Left kidney (tissue), 2 donors: ENCODE data around the gene STK32C. TPM values are rescaled to one million over a fixed set of nuclear protein-coding genes. Genes with fewer than 3 reads are reported as not detected.

Source experiments
- DNase-seq: peaks from one replicate; pipeline ENCODE4 v3.0.0-alpha.2; 2013
- polyA plus RNA-seq: library from polyadenylated mRNA; unstranded; fragments of 120-200 nt; gene quantifications from one replicate; pipeline ENCODE4 v1.2.1, GENCODE V29; 2013; ENCODE audit not compliant: insufficient read length

The STK32C gene
- polyA plus RNA-seq, 1 donor: 11.5 TPM

- no peak for DNase-seq
Measured at GRCh38 chr10:132212816-132213215, 94.9 kb downstream of the STK32C start.

DNA sequence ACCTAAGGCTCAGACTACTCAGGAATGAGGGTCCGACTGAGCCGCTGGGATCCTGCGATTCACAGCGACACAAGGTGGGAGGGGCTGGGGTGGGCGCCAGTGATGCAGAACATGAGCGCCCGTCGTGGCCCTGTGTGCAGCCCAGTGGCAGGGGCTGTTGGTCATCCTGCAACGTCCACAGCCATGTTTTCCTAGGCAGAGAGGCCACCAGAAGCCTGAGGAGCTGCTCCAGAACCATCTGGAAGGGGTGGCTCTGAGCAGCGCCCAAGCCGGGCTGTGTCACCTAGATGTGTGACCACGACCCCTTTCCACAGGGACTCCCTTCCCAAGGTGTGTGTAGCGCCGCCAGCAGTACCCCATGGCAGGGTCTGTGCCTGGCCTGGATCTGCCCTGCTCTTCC, 96.5 kb downstream of the STK32C start:
- no peak for DNase-seq

DNA sequence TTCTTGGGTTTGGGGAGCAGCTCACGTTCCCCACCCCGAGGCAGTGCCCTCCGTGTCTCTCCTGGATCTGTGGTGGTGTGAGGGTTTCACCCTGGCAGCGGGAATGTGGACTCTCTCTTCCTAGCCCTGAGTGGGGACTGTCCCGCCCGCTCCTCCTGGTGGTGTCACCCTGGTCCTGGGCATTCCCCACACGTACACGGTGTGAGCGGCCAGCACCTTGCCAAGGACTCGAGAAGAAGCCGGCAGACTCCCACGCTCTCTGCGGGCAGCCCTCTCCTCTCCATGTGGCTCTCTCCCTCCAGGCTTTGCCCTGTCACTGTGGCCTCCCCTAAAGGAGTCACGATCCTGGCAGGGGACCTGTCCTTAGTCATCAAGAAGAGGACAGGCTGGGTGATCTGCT, 97.0 kb downstream of the STK32C start:
- no peak for DNase-seq

DNA sequence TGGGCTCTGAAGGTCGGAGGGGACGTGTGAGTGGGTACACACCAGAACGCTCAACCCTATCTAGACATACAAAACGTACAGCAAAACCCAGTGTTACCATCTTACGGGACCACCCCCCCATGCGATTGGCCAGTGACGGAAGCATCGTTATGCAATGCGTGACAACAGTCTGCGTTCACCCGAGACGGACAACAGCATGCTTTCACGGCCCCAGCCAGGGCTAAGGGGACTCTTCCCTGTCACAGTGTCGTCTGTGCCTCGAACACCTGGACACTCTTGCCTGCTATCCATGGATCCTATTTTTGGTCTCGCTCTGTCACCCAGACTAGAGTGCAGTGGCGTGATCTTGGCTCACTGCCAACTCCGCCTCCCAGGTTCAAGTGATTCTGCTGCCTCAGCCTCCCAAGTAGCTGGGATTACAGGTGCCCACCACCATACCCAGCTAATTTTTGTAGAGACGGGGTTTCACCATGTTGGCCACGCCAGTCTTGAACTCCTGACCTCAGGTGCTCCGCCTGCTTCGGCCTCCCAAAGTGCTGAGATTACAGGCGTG, 97.7 kb downstream of the STK32C start:
- DNase-seq: no peak

- no peak for DNase-seq
Measured at GRCh38 chr10:132209130-132209529, 98.6 kb downstream of the STK32C start.

DNA sequence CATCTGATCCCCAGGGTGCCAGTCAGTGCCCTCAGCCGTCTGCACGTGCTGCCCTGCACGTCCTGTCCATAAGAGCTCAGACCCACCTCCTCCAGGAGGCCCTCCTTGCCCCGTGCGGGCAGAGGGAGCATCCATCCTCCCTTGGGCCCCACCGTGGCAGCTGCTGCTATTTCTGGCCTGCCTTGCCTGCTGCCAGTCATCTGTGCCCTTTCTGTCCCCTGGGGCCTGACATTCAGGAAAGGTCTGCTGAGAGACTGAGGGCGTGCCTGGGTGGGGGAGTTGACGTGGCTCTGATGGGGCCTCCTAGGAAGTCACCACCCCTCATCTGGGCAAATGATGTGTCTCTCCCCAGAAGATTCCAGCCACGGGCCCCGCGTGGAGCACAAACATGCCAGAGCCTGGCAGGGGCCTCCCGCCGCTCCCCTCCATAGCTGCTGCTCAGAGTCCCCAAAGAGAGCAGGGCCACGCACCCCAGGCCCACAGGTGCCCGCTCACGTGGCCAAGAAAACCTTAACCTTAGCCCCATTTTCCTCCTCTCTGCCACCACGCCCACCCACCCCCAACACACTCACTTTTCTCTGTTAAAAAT, 99.2 kb downstream of the STK32C start:
- no peak for DNase-seq

DNA sequence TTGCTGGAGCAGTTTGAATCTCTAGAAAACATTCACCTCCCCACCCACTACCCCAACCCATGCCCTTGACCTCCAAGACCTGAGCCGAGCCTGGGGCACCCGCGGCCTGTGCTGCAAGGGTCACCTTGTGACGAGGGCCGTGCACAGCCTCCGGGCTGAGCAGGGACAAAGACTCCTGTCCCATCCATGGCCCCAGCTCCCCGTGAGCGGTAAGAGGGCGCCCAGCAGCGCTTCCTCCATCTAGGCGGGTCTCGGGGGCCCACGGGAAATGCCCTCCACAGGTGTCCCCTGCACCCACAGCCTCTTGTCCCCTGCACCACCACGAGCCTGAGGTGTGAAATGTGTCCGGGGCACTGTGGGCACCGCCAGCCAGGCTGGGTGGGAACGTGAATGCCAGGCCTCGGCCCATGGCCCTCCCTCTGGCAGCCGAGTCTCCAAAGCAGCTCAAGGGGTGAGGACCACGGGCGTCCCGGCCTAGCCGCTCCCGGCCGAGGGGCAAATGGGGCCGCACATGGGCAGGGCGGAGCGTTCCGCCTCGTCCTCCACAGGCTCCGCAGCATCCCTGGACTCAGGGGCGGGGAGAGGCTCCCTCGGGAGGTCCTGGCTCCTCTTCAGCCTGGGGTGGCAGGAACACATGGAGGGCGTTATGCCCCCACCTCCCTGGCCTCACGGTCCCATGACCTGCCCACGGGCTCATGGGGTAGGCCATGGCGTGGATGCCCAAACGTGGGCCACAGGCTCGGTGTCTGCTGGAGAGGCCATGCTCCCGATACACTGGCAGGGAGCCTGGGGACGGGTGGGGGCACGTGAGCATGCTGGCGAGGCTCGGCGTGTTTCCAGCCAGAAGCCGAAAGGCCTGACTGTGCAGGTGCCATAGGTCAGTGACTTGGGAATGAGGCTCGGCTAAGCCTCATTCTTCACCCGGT, 100.0 kb downstream of the STK32C start:
- DNase-seq: no peak

- no peak for DNase-seq
Measured at GRCh38 chr10:132206806-132207535, 100.8 kb downstream of the STK32C start.

GRCh38 chr10:132206377-132206745, 101.4 kb downstream of the STK32C start:
- no peak for DNase-seq

- DNase-seq: no peak
Measured at GRCh38 chr10:132205650-132206376, 101.9 kb downstream of the STK32C start.

DNA sequence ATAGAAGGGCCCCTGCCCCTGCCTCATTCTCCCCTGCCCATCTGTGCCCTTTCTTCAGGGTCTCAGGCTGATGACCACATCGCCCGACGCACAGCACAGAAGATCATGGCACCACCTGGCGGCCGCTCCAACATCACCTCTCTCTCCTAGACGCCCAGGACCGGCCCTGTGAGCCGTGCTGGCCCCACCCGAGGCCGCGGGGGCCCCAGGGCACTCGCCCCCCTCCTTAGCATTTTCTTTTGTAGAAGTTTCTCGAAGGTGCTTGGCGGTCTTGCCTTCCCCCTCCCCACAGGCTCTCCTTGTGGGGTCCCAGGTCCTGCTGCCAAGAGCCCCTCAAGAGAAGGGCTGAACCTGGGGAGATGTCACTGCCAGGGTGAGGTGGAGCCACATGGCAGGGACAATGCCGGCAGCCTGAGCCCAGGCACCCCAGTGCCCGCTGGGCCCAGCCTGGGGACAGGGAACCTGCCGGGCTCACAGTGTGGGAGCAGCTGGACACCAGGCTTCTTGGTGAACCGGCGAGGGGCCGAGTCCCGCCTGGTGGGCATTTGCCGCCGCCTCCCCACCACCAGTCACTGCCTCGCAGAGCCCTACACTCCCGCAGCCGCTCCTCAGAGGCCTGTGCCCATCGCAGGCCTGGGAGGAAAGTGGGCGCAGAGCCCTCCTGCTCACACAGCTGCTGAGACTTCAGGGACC, 102.8 kb downstream of the STK32C start:
- no peak for DNase-seq

DNA sequence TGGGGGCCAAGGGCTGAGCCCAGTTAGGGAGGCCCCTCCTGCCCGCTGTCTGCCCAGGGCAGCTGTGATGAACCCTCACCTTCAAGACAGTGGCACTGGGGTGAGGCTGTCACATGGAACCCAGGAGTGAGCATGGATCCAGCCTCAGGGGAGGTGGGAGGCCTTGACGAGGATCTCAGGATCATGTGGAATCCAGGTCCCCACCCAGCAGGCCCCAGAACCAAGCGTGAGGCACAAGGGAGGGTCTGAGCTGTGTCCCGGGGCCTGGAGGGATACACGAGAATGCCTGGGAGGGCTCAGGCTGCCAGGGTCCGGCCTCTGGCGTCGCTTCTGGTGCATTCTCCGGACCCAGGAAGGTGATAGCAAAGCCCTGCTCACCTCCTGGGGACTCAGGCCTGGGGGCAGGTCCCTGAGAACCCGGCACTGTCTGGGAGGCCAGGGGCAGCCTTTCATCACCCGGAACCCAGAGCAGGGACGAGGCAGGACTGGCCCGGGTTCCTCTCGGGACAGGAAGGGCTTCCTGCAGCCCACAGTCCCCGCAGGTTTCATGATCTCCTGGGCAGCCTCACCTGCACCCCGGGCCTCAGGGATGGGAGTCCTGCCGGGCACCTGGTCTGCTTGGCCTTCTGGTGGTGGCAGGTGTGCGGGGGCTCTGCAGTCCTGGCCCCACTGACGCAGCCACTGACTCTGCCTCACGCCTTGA, 103.5 kb downstream of the STK32C start:
- DNase-seq: no peak

- no peak for DNase-seq
Measured at GRCh38 chr10:132203256-132204077, 104.3 kb downstream of the STK32C start.

DNA sequence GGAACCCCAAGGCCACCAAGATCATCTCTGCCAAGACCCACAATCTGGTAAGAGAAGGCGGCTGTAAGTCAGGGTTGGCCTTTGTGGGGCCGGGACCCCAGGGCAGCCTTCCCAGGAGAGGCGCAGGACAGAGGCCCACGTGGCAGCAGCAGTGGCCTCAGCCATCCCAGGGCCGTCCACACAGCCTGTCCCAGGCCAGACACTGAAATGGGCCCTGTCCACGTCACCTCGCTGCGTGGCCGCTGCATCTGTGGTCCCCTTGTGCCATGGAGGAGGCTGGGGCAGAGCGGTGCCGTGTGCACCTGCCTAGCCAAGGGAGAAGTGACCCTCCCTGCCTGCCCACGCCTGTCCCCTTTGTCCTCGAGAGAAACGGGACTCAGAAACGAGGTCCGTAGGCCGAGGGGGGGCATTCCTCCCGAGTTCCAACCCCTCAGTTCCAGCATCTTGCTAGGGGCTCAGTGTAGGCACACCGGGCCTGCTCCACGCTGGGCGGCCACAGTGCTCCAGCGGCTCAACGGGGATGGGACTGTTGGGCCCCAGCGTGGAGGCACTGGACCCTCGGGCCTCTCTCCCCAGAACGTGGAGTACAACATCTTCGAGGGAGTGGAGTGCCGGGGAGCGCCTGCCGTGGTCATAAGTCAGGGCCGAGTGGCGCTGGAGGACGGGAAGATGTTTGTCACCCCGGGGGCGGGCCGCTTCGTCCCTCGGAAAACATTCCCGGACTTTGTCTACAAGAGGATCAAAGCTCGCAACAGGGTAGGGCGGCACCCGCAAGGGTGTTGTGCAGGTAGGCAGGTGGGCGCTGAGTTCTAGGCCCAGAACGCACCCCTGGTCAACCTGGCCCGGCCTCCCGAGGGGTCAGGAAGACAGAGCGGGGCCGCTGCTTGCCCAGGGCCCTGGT, 105.4 kb downstream of the STK32C start:
- DNase-seq: no peak

DNA sequence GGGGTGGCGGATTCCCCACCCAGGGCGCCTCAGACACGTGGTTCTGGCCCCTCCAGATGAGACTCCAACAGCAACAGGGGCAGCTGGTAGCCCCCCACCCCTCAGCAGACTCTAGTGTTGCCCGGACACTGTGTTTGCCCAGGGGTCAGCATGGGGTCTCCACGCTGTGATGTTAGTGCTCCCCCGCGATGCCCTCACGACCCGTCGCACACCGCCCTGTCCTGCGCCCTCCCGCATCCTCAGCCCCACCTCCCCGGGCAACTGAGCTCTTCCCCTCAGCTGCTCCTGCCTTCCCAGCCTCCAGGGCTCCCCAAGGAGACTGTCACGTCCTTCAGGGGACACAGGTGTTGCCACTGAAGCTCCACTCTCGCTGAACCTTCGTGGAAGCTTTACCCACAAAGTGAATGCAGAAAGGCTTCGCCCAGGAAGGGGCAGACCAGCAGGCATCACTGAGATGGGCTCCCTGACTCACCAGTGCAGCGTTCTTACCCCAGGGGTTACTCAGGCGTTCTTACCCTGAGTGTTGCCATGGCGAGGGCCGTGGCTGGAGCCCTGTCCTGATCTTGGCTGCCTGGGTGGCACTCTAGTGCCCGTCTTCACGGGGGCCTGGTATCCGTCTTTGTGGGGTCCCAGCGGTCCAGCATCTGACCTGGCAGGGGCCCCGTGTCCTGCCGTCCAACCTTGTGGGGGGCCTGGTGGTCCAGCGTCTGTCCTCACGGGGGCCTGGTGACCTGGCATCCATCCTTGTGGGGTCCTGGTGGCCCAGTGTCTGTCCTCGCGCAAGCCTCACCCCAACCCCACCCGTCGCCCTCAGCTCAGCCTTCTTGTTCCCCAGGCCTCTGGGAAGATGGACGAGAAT, 106.4 kb downstream of the STK32C start:
- DNase-seq: no peak

DNA sequence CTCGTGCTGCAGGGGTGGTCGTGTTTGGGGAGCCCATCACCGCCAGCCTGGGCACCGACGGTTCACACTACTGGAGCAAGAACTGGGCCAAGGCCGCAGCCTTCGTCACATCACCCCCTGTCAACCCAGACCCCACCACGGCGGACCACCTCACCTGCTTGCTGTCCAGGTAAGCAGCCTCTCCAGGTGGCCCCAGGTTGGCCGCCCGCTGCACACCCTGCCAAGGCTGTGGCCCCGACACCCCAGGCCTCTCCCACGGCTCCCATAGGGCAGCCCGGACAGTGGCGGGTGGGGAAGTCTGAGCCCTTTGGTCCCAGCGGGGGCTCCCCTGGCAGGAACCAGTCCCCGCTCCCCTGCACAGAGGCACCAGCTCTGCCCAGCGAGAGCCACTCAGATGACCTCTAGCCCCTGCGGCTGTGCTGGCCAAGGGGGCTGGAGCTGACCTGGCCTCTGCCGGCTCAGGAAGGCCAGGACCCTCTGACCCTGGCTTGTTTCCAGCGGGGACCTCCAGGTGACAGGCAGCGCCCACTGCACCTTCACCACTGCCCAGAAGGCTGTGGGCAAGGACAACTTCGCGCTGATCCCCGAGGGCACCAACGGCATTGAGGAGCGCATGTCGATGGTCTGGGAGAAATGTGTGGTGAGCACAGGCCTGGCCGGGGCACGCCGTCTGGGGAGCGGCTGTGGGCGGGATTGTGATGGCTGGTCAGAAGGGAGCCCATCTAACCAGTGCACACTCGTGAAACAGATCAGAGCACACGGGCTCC, 107.2 kb downstream of the STK32C start:
- DNase-seq: no peak

DNA sequence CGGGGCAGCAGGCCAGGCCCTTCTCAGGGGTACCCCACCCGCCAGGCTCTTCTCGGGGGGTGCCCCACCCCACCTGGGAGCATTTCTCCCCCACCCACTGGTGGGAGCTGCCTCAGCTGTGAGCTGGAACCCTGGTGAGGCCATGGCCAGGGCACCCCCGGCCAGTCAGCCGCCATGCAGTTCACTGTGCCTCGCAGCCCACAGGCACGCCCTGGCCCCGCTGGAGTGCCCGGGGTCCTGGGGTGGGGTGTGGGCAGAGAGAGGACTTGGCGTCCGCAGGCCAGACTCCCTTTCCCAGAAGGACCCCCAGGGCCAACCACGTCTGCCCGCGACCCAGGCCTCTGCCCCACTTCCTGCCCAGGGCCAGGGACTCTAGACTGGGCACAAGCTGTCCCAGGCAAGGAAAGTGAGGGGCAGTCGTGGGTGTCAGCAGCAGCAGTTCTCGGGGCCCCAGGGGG, 107.9 kb downstream of the STK32C start:
- DNase-seq: no peak
